Measurements from ENCODE around the gene ZNF547.

The ZNF547 gene

DNA sequence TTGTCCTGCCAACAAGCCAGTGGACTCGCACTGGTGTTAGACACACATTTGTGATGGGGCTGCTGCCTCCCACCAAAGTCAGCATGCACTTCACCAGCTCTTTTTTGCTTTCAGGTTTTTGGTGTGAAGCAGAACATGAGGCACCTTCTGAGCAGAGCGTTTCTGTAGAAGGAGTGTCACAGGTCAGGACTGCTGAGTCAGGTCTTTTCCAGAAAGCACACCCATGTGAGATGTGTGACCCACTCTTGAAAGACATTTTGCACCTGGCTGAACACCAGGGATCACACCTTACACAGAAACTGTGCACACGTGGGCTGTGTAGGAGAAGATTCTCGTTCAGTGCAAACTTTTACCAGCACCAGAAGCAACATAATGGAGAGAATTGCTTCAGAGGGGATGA lies 7.4 kb upstream of the ZNF547 start (continued):
- TF ChIP-seq, protein P1, sequence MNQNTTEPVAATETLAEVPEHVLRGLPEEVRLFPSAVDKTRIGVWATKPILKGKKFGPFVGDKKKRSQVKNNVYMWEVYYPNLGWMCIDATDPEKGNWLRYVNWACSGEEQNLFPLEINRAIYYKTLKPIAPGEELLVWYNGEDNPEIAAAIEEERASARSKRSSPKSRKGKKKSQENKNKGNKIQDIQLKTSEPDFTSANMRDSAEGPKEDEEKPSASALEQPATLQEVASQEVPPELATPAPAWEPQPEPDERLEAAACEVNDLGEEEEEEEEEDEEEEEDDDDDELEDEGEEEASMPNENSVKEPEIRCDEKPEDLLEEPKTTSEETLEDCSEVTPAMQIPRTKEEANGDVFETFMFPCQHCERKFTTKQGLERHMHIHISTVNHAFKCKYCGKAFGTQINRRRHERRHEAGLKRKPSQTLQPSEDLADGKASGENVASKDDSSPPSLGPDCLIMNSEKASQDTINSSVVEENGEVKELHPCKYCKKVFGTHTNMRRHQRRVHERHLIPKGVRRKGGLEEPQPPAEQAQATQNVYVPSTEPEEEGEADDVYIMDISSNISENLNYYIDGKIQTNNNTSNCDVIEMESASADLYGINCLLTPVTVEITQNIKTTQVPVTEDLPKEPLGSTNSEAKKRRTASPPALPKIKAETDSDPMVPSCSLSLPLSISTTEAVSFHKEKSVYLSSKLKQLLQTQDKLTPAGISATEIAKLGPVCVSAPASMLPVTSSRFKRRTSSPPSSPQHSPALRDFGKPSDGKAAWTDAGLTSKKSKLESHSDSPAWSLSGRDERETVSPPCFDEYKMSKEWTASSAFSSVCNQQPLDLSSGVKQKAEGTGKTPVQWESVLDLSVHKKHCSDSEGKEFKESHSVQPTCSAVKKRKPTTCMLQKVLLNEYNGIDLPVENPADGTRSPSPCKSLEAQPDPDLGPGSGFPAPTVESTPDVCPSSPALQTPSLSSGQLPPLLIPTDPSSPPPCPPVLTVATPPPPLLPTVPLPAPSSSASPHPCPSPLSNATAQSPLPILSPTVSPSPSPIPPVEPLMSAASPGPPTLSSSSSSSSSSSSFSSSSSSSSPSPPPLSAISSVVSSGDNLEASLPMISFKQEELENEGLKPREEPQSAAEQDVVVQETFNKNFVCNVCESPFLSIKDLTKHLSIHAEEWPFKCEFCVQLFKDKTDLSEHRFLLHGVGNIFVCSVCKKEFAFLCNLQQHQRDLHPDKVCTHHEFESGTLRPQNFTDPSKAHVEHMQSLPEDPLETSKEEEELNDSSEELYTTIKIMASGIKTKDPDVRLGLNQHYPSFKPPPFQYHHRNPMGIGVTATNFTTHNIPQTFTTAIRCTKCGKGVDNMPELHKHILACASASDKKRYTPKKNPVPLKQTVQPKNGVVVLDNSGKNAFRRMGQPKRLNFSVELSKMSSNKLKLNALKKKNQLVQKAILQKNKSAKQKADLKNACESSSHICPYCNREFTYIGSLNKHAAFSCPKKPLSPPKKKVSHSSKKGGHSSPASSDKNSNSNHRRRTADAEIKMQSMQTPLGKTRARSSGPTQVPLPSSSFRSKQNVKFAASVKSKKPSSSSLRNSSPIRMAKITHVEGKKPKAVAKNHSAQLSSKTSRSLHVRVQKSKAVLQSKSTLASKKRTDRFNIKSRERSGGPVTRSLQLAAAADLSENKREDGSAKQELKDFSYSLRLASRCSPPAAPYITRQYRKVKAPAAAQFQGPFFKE (tag by site-specific recombination; IDR thresholded peaks at IDR 0.05; ENCODE audit: borderline replicate concordance), result no peak
- TF ChIP-seq ZNF214 (tag by site-specific recombination; IDR thresholded peaks at IDR 0.05; ENCODE audit: borderline replicate concordance), result no peak
- TF ChIP-seq ZNF776 (tag by site-specific recombination; IDR thresholded peaks at IDR 0.05; ENCODE audit: borderline replicate concordance), result no peak
- TF ChIP-seq ZNF768 (tag by site-specific recombination; IDR thresholded peaks at IDR 0.05), result no peak

DNA sequence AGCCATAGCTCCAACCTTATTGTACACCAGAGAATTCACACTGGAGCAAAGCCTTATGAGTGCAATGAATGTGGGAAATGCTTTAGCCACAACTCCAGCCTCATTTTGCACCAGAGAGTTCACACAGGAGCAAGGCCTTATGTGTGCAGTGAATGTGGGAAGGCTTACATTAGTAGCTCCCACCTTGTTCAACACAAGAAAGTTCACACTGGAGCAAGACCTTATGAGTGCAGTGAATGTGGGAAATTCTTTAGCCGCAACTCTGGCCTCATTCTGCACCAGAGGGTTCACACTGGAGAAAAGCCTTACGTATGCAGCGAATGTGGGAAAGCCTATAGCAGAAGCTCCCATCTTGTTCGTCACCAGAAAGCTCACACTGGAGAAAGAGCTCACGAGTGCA lies 5.9 kb upstream of the ZNF547 start:
- H3K36me3 ChIP-seq (ENCODE audit: control insufficient read depth in 2 of 2, insufficient read depth in 1 of 2, low read length in 2 of 2), result peaks cover 43 to 66% of the 10 kb centered on the region in 2 experiments
- peaks cover 3% of the 10 kb centered on the region; the same call in 1 of the 2 replicates for H3K4me1 ChIP-seq (ENCODE audit: control insufficient read depth, insufficient read depth, low read length)
- TF ChIP-seq, protein P2, sequence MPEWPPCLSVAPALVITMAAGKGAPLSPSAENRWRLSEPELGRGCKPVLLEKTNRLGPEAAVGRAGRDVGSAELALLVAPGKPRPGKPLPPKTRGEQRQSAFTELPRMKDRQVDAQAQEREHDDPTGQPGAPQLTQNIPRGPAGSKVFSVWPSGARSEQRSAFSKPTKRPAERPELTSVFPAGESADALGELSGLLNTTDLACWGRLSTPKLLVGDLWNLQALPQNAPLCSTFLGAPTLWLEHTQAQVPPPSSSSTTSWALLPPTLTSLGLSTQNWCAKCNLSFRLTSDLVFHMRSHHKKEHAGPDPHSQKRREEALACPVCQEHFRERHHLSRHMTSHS (tag by site-specific recombination; IDR thresholded peaks at IDR 0.05), result no peak
- TF ChIP-seq SETDB1 (IDR thresholded peaks at IDR 0.05; ENCODE audit: insufficient read length, low read length), result peak; percentile 15
- no peak overlapping the region for H3K27ac ChIP-seq (ENCODE audit: extremely low read depth, low read depth, low read length)
- CTCF ChIA-PET, result no interaction called here
- POLR2A ChIA-PET, result no interaction called here
- no peaks in the 10 kb centered on the region for H3K9me3 ChIP-seq (ENCODE audit: control insufficient read depth, insufficient read depth, low read depth, low read length)
- no peak overlapping the region for H3K4me3 ChIP-seq (ENCODE audit: low read depth, low read length)

DNA sequence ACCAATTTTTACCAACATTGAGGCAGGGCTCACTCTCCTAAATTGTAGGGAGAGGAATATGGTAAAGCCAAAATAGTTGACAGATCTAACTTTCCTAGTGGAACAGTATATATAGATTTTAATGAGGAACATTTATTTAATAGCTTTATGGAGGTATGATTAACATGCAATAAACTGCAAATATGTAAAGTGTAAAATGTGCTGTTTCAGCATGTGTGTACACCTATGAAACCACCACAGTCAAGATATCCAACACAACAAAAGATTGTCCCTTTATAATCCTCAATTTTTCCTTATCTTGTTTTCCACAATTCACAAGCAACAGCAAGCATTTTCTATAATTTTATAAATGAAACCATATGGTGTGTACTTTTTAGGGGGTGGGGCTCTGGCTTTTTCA lies 4.1 kb upstream of the ZNF547 start:
- ChIA-PET POLR2A (no interaction called here), CTCF (interaction anchor here (0.6 kb wide), 1 partner anchor 20 kb away, joined by 3 read pairs; no protein-coding TSS in a partner anchor)
- peaks cover 4% of the 10 kb centered on the region; the same call in 1 of the 2 replicates for H3K4me1 ChIP-seq (ENCODE audit: control insufficient read depth, insufficient read depth, low read length)
- TF ChIP-seq ZBTB20 (tag by site-specific recombination; IDR thresholded peaks at IDR 0.05) (no peak), ZFP37 (tag by site-specific recombination; IDR thresholded peaks at IDR 0.05) (no peak), ZNF701 (tag by site-specific recombination; IDR thresholded peaks at IDR 0.05) (no peak), ZNF133 (tag by site-specific recombination; IDR thresholded peaks at IDR 0.05) (no peak)
- TF ChIP-seq, protein P3, sequence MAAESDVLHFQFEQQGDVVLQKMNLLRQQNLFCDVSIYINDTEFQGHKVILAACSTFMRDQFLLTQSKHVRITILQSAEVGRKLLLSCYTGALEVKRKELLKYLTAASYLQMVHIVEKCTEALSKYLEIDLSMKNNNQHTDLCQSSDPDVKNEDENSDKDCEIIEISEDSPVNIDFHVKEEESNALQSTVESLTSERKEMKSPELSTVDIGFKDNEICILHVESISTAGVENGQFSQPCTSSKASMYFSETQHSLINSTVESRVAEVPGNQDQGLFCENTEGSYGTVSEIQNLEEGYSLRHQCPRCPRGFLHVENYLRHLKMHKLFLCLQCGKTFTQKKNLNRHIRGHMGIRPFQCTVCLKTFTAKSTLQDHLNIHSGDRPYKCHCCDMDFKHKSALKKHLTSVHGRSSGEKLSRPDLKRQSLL (tag by site-specific recombination; IDR thresholded peaks at IDR 0.05), result no peak
- no peak overlapping the region for H3K4me3 ChIP-seq (ENCODE audit: low read depth, low read length)
- H3K27ac ChIP-seq (ENCODE audit: extremely low read depth, low read depth, low read length), result no peak overlapping the region
- peaks cover 30 to 50% of the 10 kb centered on the region in 2 experiments for H3K36me3 ChIP-seq (ENCODE audit: control insufficient read depth in 2 of 2, insufficient read depth in 1 of 2, low read length in 2 of 2)
- no peaks in the 10 kb centered on the region for H3K9me3 ChIP-seq (ENCODE audit: control insufficient read depth, insufficient read depth, low read depth, low read length)

DNA sequence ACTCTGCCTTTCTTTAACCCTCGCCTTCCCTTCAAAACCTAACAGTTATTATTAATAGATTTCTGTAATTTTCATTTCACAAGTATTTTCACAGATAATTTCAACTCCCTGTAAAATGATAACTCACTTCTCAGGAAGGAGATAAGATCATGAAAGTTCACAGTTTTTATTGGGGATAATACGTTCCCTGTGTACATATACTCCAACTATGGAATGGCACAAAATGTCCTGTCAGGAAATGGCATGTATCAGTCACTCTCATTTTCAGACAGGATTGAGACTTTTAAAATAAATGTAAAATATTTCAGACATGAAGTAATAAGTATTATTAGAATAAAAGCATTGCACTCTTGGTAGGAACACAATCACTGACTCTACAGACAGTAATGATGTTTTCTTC lies 932 bp upstream of the ZNF547 start:
- Histone ChIP-seq H3K27ac (ENCODE audit: extremely low read depth, low read depth, low read length) (peak overlapping the region; percentile 43; the same call in 1 of the 2 replicates), H3K4me3 (ENCODE audit: low read depth, low read length) (peak overlapping the region; percentile 86), H3K9me3 (ENCODE audit: control insufficient read depth, insufficient read depth, low read depth, low read length) (no peaks in the 10 kb centered on the region), H3K4me1 (ENCODE audit: control insufficient read depth, insufficient read depth, low read length) (peaks cover 4% of the 10 kb centered on the region; the same call in 1 of the 2 replicates), H3K36me3 (ENCODE audit: control insufficient read depth in 2 of 2, insufficient read depth in 1 of 2, low read length in 2 of 2) (peaks cover 11 to 19% of the 10 kb centered on the region in 2 experiments)
- CTCF ChIA-PET, result no interaction called here
- POLR2A ChIA-PET, result interaction anchor here (0.6 to 2.2 kb wide), 9 partner anchors 8 to 788 kb away, joined by 3 to 29 read pairs (median 4); partner anchors contain the start of genes ZNF304, ZNF329, ZNF548 and ZNF552
- TF ChIP-seq ZNF658 (tag by site-specific recombination; IDR thresholded peaks at IDR 0.05), result no peak
- TF ChIP-seq ZNF248 (tag by site-specific recombination; IDR thresholded peaks at IDR 0.05), result no peak
- TF ChIP-seq ZNF677 (tag by site-specific recombination; IDR thresholded peaks at IDR 0.05), result no peak
- no peak for TF ChIP-seq ZNF121 (tag by site-specific recombination; IDR thresholded peaks at IDR 0.05)
- TF ChIP-seq, protein P4, sequence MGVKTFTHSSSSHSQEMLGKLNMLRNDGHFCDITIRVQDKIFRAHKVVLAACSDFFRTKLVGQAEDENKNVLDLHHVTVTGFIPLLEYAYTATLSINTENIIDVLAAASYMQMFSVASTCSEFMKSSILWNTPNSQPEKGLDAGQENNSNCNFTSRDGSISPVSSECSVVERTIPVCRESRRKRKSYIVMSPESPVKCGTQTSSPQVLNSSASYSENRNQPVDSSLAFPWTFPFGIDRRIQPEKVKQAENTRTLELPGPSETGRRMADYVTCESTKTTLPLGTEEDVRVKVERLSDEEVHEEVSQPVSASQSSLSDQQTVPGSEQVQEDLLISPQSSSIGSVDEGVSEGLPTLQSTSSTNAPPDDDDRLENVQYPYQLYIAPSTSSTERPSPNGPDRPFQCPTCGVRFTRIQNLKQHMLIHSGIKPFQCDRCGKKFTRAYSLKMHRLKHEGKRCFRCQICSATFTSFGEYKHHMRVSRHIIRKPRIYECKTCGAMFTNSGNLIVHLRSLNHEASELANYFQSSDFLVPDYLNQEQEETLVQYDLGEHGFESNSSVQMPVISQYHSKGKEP (tag by site-specific recombination; IDR thresholded peaks at IDR 0.05), result no peak
- TF ChIP-seq ZXDB (tag by site-specific recombination; IDR thresholded peaks at IDR 0.05), result no peak
- TF ChIP-seq ZNF404 (tag by site-specific recombination; IDR thresholded peaks at IDR 0.05), result no peak
- no peak for TF ChIP-seq SETDB1 (IDR thresholded peaks at IDR 0.05; ENCODE audit: insufficient read length, low read length)
- no peak for TF ChIP-seq HOXD13 (CRISPR knock-in tag; IDR thresholded peaks at IDR 0.05; ENCODE audit: borderline replicate concordance)
- TF ChIP-seq ZFHX2 (tag by site-specific recombination; conservative IDR thresholded peaks at IDR 0.05), result no peak

All from HEK293 (cell line).